ENCODE measurements around the gene PON1.

PON1 gene

GRCh38 chr7:95253986-95254385 is 70.3 kb downstream of the PON1 start:
- no peak for DNase-seq (ENCODE audit: low read depth in 2 of 2)

DNA sequence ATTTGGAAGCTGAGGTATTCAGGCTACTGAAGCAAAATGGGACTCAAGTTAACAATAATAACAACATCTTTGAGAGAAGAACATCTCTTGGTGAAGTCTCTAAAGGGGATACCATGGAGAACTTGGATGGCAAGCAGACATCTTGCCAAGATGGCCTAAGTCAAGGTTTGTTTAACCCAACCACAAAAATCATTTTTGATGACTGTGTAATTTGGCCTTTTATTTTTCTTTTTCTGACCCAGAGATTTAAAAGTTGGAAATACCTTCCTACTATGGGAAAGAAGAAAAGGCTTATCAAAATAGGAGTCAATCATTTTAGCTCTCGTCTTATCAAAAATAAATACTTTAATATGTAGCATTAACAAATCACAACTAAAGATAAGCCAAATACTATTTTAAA is 72.4 kb downstream of the PON1 start:
- DNase-seq (ENCODE audit: low read depth in 2 of 2), result no peak

- DNase-seq (ENCODE audit: low read depth in 2 of 2), result no peak
Measured at GRCh38 chr7:95250571-95250970, 73.8 kb downstream of the PON1 start.

All from stimulated activated CD8-positive, alpha-beta memory T cell treated with anti-CD3 and anti-CD28 coated beads, Interleukin-15, amount 100 ng/mL, for 4 hours (primary cell).